NCI-H128 (cell line): ENCODE results near the gene RFLNA.
"Not testable (repeated sequence)": the region's sequence is repeated elsewhere in the genome, so short reads cannot be mapped to it uniquely, and the experiment has no call there.

Experiments
- DNase-seq: peaks from one replicate; lab custom pipeline; 2025; ENCODE audit not compliant: unreplicated experiment; lab: John Stamatoyannopoulos, UW

RFLNA gene

DNA sequence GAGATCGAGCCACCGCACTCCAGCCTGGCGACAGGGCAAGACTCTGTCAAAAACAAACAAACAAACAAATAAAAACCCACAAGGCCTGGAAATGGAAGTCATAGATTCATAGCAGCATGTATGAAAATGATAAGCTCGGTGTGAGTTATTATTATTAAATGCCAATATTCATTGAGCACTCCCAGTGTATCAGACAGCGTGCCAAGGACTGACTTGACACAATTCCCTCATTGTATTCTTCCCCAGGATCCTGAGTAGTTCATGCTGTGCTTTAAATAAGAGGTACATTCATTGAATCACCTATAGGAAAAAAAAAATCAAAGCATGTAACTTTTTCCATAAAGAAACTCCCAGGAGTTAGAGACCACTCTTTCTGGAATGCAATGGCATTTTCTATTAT lies 12.6 kb upstream of the RFLNA start:
- DNase-seq, result no peak

DNA sequence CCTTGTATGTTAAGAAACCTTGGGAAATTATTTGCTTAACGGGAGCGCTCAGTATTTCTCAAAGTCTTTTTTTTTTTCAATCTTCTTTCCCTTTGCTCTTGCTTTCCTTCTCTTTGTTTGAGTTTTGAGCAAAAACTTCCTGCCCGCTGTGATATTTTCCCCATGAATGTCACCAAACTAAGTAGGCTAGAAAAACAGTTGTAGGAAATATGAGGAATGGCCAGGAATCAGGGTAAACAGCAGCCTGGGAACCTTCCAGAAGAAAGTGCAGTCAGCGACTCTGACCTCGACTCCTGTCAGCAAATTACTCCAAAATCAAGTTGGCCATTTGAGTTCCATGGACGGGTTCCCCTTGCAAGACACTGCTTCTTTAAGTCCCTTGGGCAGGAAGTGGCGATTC lies 11.6 kb upstream of the RFLNA start:
- DNase-seq, result no peak

- DNase-seq, result no peak
Observed at GRCh38 chr12:124284368-124284767, 10.5 kb upstream of the RFLNA start.

- DNase-seq, result no peak
Observed at GRCh38 chr12:124286414-124286813, 8.5 kb upstream of the RFLNA start.

- no peak for DNase-seq
Observed at GRCh38 chr12:124286971-124287370, 7.9 kb upstream of the RFLNA start.

DNA sequence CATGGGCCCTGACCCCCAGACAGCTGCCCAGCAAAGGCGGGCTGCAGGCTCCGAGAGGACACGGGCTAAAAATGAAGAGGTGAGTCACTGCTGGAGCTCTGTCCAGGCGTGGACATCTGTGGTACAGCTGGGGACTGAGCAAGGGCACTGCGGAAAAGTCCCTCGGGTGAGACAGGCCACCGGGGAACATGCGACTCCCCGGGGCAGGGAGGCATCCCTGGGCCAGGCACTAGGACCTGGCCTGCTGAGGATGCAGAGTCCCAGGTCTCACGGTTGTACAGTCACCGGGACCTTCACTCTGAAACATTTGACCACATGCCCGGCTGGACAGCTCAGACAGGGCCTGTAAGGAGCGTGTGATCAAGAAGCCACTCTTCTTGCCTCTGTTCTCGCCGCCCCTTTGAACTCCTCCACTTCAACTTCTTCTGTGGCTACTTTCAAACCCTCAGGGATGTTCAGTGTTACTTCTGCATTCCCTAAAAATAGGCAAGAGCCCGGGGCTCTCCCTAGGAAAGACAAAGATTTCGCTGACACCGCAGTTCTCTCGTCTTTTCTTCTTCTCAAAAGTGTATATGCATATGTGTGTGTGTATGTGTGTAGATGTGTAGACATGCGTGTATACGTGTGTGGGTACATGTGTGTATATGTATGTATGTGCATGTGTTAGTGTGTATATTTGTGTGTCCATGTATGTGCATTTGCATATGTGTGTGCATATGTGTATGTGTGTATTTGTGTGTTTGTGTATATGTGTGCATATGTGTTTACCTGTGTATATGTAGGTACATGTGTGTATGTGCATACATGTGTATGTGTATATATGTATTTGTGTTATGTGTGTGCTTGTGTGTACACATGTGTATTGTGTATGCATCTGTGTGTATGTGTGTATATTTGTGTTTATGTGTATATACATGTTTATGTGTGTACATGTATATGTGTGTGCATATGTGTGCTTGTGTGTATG lies 5.0 kb upstream of the RFLNA start:
- DNase-seq, result no peak

- no peak for DNase-seq
Observed at GRCh38 chr12:124292385-124292784, 2.5 kb upstream of the RFLNA start.

GRCh38 chr12:124293286-124294003 lies 1.4 kb upstream of the RFLNA start:
- no peak for DNase-seq

GRCh38 chr12:124295431-124296058 lies 652 bp downstream of the RFLNA start:
- DNase-seq, result no peak

- no peak for DNase-seq
Observed at GRCh38 chr12:124296295-124296915, 1.5 kb downstream of the RFLNA start.

DNA sequence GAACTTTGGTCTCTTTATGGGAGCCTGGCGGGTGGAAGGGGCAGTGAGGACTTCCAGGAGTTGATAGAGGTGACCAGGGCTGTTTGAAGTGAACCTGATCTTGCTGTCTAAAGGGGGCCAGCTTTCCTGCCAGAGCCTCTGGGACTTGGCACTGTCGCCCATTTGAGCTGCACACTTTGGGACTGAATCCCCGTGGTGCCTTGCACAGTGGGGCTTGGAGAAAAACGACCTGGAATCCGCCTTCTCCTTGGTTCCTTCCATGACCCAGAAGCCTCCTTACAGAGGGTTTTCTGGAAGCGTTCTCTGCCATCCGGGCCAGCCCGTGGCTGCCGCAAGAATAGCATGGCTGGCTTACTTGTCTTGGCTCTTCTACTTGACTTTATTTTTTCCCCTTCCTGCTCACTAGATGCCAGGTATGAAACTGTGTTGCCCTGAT lies 2.0 kb downstream of the RFLNA start:
- no peak for DNase-seq

GRCh38 chr12:124297389-124297788 lies 2.5 kb downstream of the RFLNA start:
- DNase-seq, result no peak

- no peak for DNase-seq
Observed at GRCh38 chr12:124297856-124298255, 3.0 kb downstream of the RFLNA start.

GRCh38 chr12:124298685-124299410 lies 4.0 kb downstream of the RFLNA start:
- no peak for DNase-seq

DNA sequence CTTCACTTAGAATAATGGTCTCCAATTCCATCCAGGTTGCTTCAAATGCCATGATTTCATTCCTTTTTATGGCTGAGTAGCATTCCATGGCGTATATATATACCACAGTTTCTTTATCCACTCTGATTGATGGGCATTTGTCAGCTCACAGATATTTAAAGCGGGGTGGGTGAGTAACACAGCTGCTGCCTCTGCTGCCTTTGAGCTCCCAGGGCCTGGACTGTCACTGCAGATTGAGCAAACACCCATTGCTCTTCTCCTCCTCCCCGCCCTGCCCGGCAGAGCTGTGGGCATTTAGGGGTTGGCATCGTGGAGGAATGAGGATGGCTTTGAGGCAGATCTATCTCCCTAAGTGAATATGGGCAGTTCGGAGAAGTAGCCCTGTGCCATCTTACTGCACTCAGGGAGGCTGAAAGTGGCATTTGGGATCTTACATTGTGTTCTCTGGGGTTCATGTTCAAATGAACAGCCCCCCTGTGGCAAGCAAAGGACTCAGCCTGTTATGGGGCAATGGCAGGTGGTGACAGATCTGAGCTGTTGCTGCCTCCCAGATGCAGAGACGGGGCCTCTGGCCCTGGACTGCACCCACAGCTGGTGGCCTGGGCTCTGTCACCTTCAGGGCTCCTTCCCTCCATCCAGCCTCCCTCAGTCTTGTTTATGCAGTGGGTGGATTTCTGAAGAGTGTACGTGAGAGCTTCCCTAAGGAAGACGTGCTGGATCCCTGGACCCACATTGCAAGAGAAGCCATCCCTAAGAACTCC lies 4.9 kb downstream of the RFLNA start:
- DNase-seq, result no peak

DNA sequence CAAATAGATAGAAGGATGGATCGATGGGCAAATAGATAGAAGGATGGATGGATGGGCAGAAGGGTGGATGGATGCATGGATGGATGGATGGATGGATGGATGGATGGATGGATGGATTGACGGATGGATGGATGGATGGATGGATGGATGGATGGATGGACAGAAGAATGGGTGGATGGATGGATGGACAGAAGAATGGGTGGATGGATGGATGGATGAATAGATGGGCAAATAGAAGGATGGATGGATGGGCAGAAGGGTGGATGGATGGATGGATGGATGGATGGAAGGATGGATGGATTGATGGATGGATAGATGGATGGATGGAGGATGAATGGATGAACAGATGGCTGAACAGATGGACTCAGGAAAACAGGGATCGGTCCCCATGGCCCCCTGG lies 5.8 kb downstream of the RFLNA start:
- DNase-seq, result not testable (repeated sequence)

DNA sequence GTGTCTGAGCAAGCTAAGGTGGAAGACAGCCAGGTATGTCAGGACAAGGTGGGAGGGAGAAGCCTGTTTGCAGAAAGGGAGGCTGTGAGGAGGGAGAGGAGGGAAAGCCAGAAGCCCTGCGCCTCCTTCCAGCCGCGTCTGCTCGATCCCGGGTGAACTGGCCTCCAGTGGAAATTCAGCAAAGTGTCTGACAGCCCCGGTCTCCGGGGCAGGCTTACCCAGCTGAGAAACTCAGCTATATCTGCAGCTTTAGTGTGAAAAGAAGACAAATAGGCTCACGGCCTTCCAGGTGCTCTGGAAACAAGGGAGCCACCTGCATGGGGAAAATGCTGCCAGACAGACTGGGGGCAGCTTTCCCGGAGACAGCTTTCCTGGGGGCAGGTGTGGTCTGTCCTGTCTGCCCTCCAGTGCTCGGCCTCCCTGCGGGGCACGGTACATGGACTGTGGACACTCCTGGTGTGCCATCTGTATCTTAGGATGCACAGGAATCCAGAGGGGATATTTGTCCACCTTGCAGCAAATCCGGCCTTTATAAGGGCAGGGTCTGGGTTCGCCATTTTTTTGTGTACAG lies 6.3 kb downstream of the RFLNA start:
- DNase-seq, result no peak

DNA sequence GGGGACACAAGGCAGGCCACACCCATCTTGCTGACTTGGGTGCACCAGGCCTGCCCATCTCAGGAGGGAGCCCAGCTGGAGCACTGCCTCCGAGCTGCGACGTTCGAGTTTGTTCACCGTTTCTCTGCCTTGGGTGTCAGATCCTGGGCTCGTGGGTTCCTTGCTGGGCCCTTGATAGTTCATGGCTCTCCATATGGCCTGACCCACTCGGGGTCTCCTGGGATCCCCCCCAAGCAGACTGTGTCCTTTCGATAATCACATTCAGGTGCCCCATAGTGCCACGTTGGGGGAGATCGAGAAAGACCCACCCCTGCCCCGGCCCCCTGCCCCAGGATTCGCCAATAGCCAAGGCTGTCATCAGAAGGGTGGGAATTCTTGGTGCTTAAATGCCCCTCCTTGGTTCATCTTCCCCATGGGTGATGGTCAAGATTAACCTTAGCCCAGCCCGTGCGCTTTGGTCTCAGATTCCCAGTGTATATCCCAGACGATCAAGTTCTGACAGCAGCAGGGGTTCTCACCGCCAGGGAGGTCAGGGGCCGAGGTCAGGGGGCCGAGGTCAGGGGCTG lies 7.4 kb downstream of the RFLNA start:
- no peak for DNase-seq
